ENCODE results near the gene ZIC4. TPM values are rescaled to one million over a fixed set of nuclear protein-coding genes. Genes with fewer than 3 reads are reported as not detected.

ZIC4 gene
- total and polyA plus RNA-seq, 9 of the 15 experiments (the other 6 are each of a cell fraction or from before 2014, with no cell fraction given), result not detected

DNA sequence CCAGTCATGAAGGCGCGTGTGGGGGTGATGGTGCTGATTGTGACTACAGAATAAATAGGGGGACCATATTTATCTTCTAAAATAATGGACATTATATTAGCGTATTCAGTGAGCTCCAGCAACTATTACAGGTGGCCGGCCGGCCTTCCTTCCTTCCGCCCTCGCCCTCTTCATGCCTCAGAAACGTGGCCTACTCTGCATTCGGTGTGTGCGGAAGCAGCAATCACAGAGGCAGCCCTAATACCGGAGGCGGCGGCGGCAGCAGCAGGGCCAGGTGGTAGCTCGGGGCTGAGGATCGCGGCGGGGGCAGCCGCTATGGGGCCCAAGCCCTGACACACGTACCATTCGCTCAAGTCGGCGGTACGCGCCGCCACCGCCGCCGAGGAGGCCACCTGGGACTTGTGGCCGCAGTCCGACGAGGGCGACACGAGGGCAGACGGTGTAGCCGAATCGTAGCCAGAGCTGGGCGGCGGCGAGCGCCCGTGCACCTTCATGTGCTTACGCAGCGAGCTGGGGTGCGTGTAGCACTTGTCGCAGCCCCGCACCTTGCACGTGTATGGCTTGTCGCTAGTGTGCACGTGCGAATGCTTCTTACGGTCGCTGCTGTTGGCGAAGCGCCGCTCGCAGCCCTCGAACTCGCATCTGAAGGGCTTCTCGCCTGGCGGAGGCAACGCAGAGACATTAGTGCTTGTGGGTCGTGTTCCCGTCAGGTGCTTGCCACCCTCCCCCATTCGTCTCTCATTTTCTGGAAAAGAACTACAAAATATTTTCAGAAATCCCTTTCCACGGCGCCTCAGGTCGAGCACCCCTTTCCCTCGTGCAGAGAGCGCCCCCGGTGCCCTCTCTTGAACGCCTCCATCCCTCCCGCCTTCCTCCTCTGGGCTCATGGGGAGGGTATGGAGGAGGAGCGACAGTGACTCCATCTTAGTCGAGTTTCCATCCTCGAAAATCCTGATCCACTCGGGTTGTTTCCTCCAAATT, 15.5 kb downstream of the ZIC4 start:
- TF ChIP-seq ZNF316 (IDR thresholded peaks at IDR 0.05) (no peak), ZNF764 (CRISPR knock-in tag; IDR thresholded peaks at IDR 0.05; ENCODE audit: low read depth) (no peak), MEIS2 (IDR thresholded peaks at IDR 0.05; ENCODE audit: partially characterized antibody) (no peak)
- Histone ChIP-seq H3K9me1 (ENCODE audit: control insufficient read depth, insufficient read depth, low read length) (no peaks in the 10 kb centered on the region), H3K9me3 (replicated peaks; ENCODE audit: control insufficient read depth, insufficient read depth, low read depth, low read length) (no peaks in the 10 kb centered on the region), H3K27ac (ENCODE audit: extremely low read depth, low read depth, low read length) (no peak overlapping the region), H3K36me3 (ENCODE audit: control insufficient read depth, insufficient read depth, low read length) (no peaks in the 10 kb centered on the region), H3K4me3 (no peak overlapping the region), H3K9ac (ENCODE audit: insufficient read depth in 1 of 2, low read depth in 2 of 2, low read length in 2 of 2) (no peak overlapping the region), H4K20me1 (replicated peaks; ENCODE audit: control insufficient read depth, insufficient read depth, low read length) (no peaks in the 10 kb centered on the region), H2AFZ (ENCODE audit: low read depth, low read length) (no peak overlapping the region), H3K4me1 (replicated peaks in 1 of 2; ENCODE audit: control insufficient read depth in 2 of 2, insufficient read depth in 2 of 2, low read length in 2 of 2) (peaks cover 0 to 15% of the 10 kb centered on the region in 2 experiments; a peak in 2 of 5 replicates), H3K27me3 (ENCODE audit: control insufficient read depth in 2 of 2, insufficient read depth in 2 of 2, low read length in 2 of 2) (peaks cover 4 to 53% of the 10 kb centered on the region in 2 experiments; a peak in 3 of 5 replicates), H3K79me2 (ENCODE audit: control insufficient read depth, insufficient read depth, low read length) (no peaks in the 10 kb centered on the region), H3K4me2 (ENCODE audit: insufficient read depth, low read length) (no peak overlapping the region)
- intact Hi-C loops (cut with micrococcal nuclease) (no loop called here), in situ Hi-C loops (cut with MboI) (loop anchor here (25.0 kb wide), 1 partner anchor 1546 kb away; no protein-coding TSS in a partner anchor)
- ChIA-PET POLR2A (interaction anchor here (0.8 kb wide), 1 partner anchor 9 kb away, joined by 3 read pairs; no protein-coding TSS in a partner anchor), CTCF (ENCODE audit: low intra/inter-chr PET ratio) (no interaction called here)
- no TSS peak for BruUV-seq (replicated peaks)
- DNase-seq (ENCODE audit: extremely low read depth in 1 of 4, low spot score in 3 of 4) (no peak), FAIRE-seq (no peak), ATAC-seq (no peak)
- WGBS (ENCODE audit: insufficient coverage, low coverage, missing lambda C conversion rate), result 18% methylated on average over 64 of the region's 77 CpGs

DNA sequence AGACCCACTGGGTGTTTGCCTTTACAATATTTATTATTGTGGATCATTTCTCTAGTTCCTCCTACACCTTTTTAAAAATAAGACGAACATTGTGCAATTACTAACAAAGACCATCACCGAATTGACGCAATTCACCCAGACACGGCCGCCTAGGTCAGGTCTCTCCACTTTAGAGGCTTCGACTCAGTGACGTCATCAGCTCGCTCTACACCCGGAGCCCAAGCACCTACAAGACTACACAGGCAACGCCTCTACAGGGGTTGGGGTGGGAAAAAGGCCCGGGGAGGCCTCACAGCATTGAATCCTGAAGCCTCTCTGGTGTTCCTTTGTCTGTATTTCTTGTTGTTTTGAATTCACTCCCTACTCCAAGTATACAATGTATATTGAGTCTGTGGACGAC, 16.6 kb downstream of the ZIC4 start:
- CTCF ChIA-PET (ENCODE audit: low intra/inter-chr PET ratio), result no interaction called here
- H2AFZ ChIP-seq (ENCODE audit: low read depth, low read length), result no peak overlapping the region
- intact Hi-C loops (cut with micrococcal nuclease), result loop anchor here (10.0 kb wide), 1 partner anchor 1555 kb away; no protein-coding TSS in a partner anchor
- TF ChIP-seq ATF1 (CRISPR knock-in tag; IDR thresholded peaks at IDR 0.05) (no peak), ATF1 (tag; IDR thresholded peaks at IDR 0.05) (peak; percentile 32)
- TF ChIP-seq, protein P1, sequence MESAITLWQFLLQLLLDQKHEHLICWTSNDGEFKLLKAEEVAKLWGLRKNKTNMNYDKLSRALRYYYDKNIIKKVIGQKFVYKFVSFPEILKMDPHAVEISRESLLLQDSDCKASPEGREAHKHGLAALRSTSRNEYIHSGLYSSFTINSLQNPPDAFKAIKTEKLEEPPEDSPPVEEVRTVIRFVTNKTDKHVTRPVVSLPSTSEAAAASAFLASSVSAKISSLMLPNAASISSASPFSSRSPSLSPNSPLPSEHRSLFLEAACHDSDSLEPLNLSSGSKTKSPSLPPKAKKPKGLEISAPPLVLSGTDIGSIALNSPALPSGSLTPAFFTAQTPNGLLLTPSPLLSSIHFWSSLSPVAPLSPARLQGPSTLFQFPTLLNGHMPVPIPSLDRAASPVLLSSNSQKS (CRISPR knock-in tag; IDR thresholded peaks at IDR 0.05), result no peak
- TF ChIP-seq, protein P2, sequence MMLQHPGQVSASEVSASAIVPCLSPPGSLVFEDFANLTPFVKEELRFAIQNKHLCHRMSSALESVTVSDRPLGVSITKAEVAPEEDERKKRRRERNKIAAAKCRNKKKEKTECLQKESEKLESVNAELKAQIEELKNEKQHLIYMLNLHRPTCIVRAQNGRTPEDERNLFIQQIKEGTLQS (IDR thresholded peaks at IDR 0.05), result peak; percentile 45; the same call in 1 of the 2 replicates
- TF ChIP-seq, protein P2 (CRISPR knock-in tag; conservative IDR thresholded peaks at IDR 0.05), result no peak
- no peaks in the 10 kb centered on the region for H4K20me1 ChIP-seq (replicated peaks; ENCODE audit: control insufficient read depth, insufficient read depth, low read length)
- POLR2A ChIA-PET, result no interaction called here
- H3K4me1 ChIP-seq (replicated peaks in 1 of 2; ENCODE audit: control insufficient read depth in 2 of 2, insufficient read depth in 2 of 2, low read length in 2 of 2), result peaks cover 0 to 15% of the 10 kb centered on the region in 2 experiments; a peak in 2 of 5 replicates
- peaks cover 3 to 47% of the 10 kb centered on the region in 2 experiments; a peak in 2 of 5 replicates for H3K27me3 ChIP-seq (ENCODE audit: control insufficient read depth in 2 of 2, insufficient read depth in 2 of 2, low read length in 2 of 2)
- no peak overlapping the region for H3K9ac ChIP-seq (ENCODE audit: insufficient read depth in 1 of 2, low read depth in 2 of 2, low read length in 2 of 2)
- 2% methylated on average over 10 of the region's 12 CpGs for WGBS (ENCODE audit: insufficient coverage, low coverage, missing lambda C conversion rate)
- BruUV-seq (replicated peaks), result no TSS peak
- H3K4me2 ChIP-seq (ENCODE audit: insufficient read depth, low read length), result no peak overlapping the region
- in situ Hi-C loops (cut with MboI), result loop anchor here (25.0 kb wide), 1 partner anchor 1548 kb away; no protein-coding TSS in a partner anchor
- DNase-seq (ENCODE audit: extremely low read depth in 1 of 4, low spot score in 3 of 4) (no peak), FAIRE-seq (no peak), ATAC-seq (no peak)
- H3K79me2 ChIP-seq (ENCODE audit: control insufficient read depth, insufficient read depth, low read length), result no peaks in the 10 kb centered on the region
- no peaks in the 10 kb centered on the region for H3K36me3 ChIP-seq (ENCODE audit: control insufficient read depth, insufficient read depth, low read length)
- no peak overlapping the region for H3K4me3 ChIP-seq
- no peak overlapping the region for H3K27ac ChIP-seq (ENCODE audit: extremely low read depth, low read depth, low read length)
- no peaks in the 10 kb centered on the region for H3K9me3 ChIP-seq (replicated peaks; ENCODE audit: control insufficient read depth, insufficient read depth, low read depth, low read length)
- H3K9me1 ChIP-seq (ENCODE audit: control insufficient read depth, insufficient read depth, low read length), result no peaks in the 10 kb centered on the region

Measured in K562 (cell line).